K562 (cell line): ENCODE data around the gene TMEM123. TPM values are rescaled to one million over a fixed set of nuclear protein-coding genes. Genes with fewer than 3 reads are reported as not detected.

ENCODE experiments used
- ATAC-seq: fragments of 200-7000 bp; cut with Tn5 transposase; 3 replicates; pipeline ENCODE4 v1.9.1; 2020; ENCODE audit warnings: moderate library complexity
- BruUV-seq: library from RNA; stranded (reverse); fragments of 400-500 nt; replicated peaks from 2 replicates; lab custom pipeline; 2021; lab: Mats Ljungman, UMichigan
- CTCF ChIA-PET: fragments of 300-600 bp; formaldehyde crosslinking; extraction: SDS; loops from one replicate; lab custom pipeline; 2021; ENCODE audit warnings: low intra/inter-chr PET ratio; lab: Yijun Ruan, JAX
- POLR2A ChIA-PET: fragments of 300-600, 350-650 bp; sonication (Branson Sonifier 250); formaldehyde crosslinking; extraction: SDS; loops from one replicate; lab custom pipeline; 2021; ENCODE audit warnings: antibody characterized with exemption, inconsistent platforms; lab: Yijun Ruan, JAX
- DNase-seq, 4 experiments: peaks; one replicate each; pipeline versions ENCODE4 v3.0.0 to v3.0.0-alpha.2; 2011 to 2018; ENCODE audit warnings: low spot score in 3 of 4, mixed read lengths in 3 of 4; ENCODE audit errors: extremely low read depth in 1 of 4
- FAIRE-seq: peaks from 2 replicates; lab custom pipeline; 2011; peaks lifted over from hg19 to GRCh38; lab: Jason Lieb, UNC
- H2AFZ ChIP-seq: 2 replicates; pipeline ENCODE4 v1.6.0; 2011; ENCODE audit warnings: low read depth, low read length, control low read depth, inconsistent platforms
- H3K27ac ChIP-seq: fragments of 200-600 bp; 3 replicates; pipeline ENCODE4 v1.8.0; 2011; ENCODE audit warnings: low read depth, mild to moderate bottlenecking, control low read depth, inconsistent platforms, low read length, moderate library complexity, mixed read lengths; ENCODE audit errors: extremely low read depth
- H3K27me3 ChIP-seq, 2 experiments: fragments of 300-600 bp in 1 of 2; 2 replicates in 1 of 2; 3 replicates in 1 of 2; pipeline versions ENCODE4 v1.6.0 to v1.8.0; 2011; ENCODE audit warnings: inconsistent platforms in 2 of 2, low read length in 2 of 2, mild to moderate bottlenecking in 1 of 2, mixed read lengths in 1 of 2, moderate library complexity in 1 of 2; ENCODE audit not compliant: control insufficient read depth in 2 of 2, insufficient read depth in 2 of 2
- H3K36me3 ChIP-seq: fragments of 300-600 bp; 3 replicates; pipeline ENCODE4 v1.8.0; 2011; ENCODE audit warnings: mild to moderate bottlenecking, low read length, inconsistent platforms; ENCODE audit not compliant: control insufficient read depth, insufficient read depth
- H3K4me1 ChIP-seq, 2 experiments: fragments of 200-600 bp in 1 of 2; replicated peaks in 1 of 2; 2 replicates in 1 of 2; 3 replicates in 1 of 2; pipeline versions ENCODE4 v1.5.1 to v1.8.0; 2011; ENCODE audit warnings: inconsistent platforms in 2 of 2, low read length in 2 of 2, mild to moderate bottlenecking in 1 of 2, mixed read lengths in 1 of 2, moderate library complexity in 1 of 2; ENCODE audit not compliant: control insufficient read depth in 2 of 2, insufficient read depth in 2 of 2
- H3K4me2 ChIP-seq: 2 replicates; pipeline ENCODE4 v1.6.1; 2011; ENCODE audit warnings: low read length, control low read depth, inconsistent platforms, mixed read lengths; ENCODE audit not compliant: insufficient read depth
- H3K4me3 ChIP-seq: fragments of 200-600 bp; sonication (generic), shearing (Covaris generic); 2 replicates; pipeline ENCODE4 v1.5.1; 2016; ENCODE audit warnings: control low read depth, inconsistent platforms
- H3K79me2 ChIP-seq: fragments of 200-600 bp; 3 replicates; pipeline ENCODE4 v1.8.0; 2011; ENCODE audit warnings: low read length, inconsistent platforms; ENCODE audit not compliant: control insufficient read depth, insufficient read depth
- H3K9ac ChIP-seq, 2 experiments: 2 replicates each; pipeline versions ENCODE4 v1.6.0 to v1.6.1; 2011; ENCODE audit warnings: low read depth in 2 of 2, low read length in 2 of 2, control low read depth in 1 of 2, inconsistent platforms in 1 of 2, mild to moderate bottlenecking in 1 of 2, mixed read lengths in 1 of 2; ENCODE audit not compliant: insufficient read depth in 1 of 2
- H3K9me1 ChIP-seq: one replicate; pipeline ENCODE4 v1.6.0; 2011; ENCODE audit warnings: inconsistent platforms, mild to moderate bottlenecking, low read length, moderate library complexity; ENCODE audit not compliant: control insufficient read depth, insufficient read depth
- H3K9me3 ChIP-seq: replicated peaks from 2 replicates; pipeline ENCODE4 v1.5.1; 2011; ENCODE audit warnings: low read depth, low read length, inconsistent platforms; ENCODE audit not compliant: control insufficient read depth, insufficient read depth
- H4K20me1 ChIP-seq: replicated peaks from 2 replicates; pipeline ENCODE4 v1.6.1; 2011; ENCODE audit warnings: low read length, inconsistent platforms, mixed read lengths; ENCODE audit not compliant: control insufficient read depth, insufficient read depth
- NR1H2 ChIP-seq: sonication (generic); formaldehyde crosslinking; IDR thresholded peaks from 2 replicates; pipeline ENCODE4 v1.4.0; 2020; ENCODE audit warnings: mild to moderate bottlenecking, missing genetic modification reagents
- POLR3A ChIP-seq: IDR thresholded peaks from 2 replicates; pipeline ENCODE4 v1.6.1; 2011; ENCODE audit warnings: borderline replicate concordance, mild to moderate bottlenecking, moderate library complexity; ENCODE audit not compliant: insufficient read length, insufficient read depth; ENCODE audit errors: extremely low read depth
- RBM22 ChIP-seq: fragments of 200-400 bp; formaldehyde crosslinking; IDR thresholded peaks from 2 replicates; pipeline ENCODE4 v1.6.1; 2018; ENCODE audit warnings: low read length, low read depth; ENCODE audit not compliant: poor library complexity, severe bottlenecking
- SRSF7 ChIP-seq: fragments of 200-400 bp; formaldehyde crosslinking; optimal IDR thresholded peaks from 2 replicates; pipeline ENCODE3; 2017; ENCODE audit warnings: mild to moderate bottlenecking, low read depth, low read length
- TSC22D4 ChIP-seq: fragments of 450-650 bp; IDR thresholded peaks from 2 replicates; pipeline ENCODE4 v1.6.1; 2016; ENCODE audit warnings: missing genetic modification characterization, missing biosample characterization, control low read depth
- ZNF551 ChIP-seq: fragments of 250-450 bp; sonication (Bioruptor Pico); IDR thresholded peaks from 2 replicates; pipeline ENCODE4 v1.5.0; 2021; ENCODE audit warnings: mild to moderate bottlenecking, moderate library complexity
- ZNF696 ChIP-seq: fragments of 250-450 bp; sonication (Bioruptor Pico); conservative IDR thresholded peaks from 2 replicates; pipeline ENCODE4 v1.4.0; 2020; ENCODE audit warnings: mild to moderate bottlenecking, moderate library complexity
- WGBS: fragments of 100-300 bp; shearing (Covaris generic); methylation state at CpG from one replicate; pipeline ENCODE4 v1.1.6; 2016; ENCODE audit warnings: low coverage, mixed read lengths; ENCODE audit not compliant: insufficient coverage; ENCODE audit errors: missing lambda C conversion rate; 5-methylcytosine and 5-hydroxymethylcytosine counted together
- in situ Hi-C: fragments of 300-500 bp; cut with MboI; formaldehyde crosslinking; loops from 4 replicates; pipeline ENCODE4 v1.15.0; 2018; ENCODE audit warnings: inconsistent platforms, mixed read lengths
- intact Hi-C: fragments of 100-400 bp; cut with micrococcal nuclease; formaldehyde crosslinking; loops from 2 replicates; pipeline ENCODE4 v1.14.2; 2022
- polyA plus RNA-seq, 8 experiments: library from polyadenylated mRNA; depleted of rRNA in 4 of 8; stranded (reverse) in 5 of 8; unstranded in 3 of 8; fragments of >200 nt; fragmentation: Nextera tagmentation in 2 of 8; fragmentation: Illumina TruSeq in 1 of 8; extraction: Ambion mirVana in 2 of 8; extraction: Trizol in 1 of 8; gene quantifications; 2 replicates each; pipeline versions ENCODE4 v1.2.1 to v1.2.3, GENCODE V29; 2011 to 2014; ENCODE audit warnings: inconsistent platforms in 1 of 8, missing spikeins in 1 of 8
- total RNA-seq, 7 experiments: library from RNA; depleted of rRNA in 6 of 7; stranded (reverse); fragments of >200 nt in 6 of 7; fragmentation: Illumina TruSeq in 2 of 7; extraction: Trizol in 2 of 7; gene quantifications; 2 replicates each; pipeline versions ENCODE4 v1.2.1 to v1.2.3, GENCODE V29; 2011 to 2021; ENCODE audit warnings: low replicate concordance in 1 of 7
- TF ChIP-seq, protein P1 (sequence below): fragments of 250-450 bp; sonication (Bioruptor Pico); IDR thresholded peaks from 2 replicates; pipeline ENCODE4 v1.4.0; 2020; ENCODE audit warnings: mild to moderate bottlenecking, moderate library complexity
- TF ChIP-seq, protein P2 (sequence below): IDR thresholded peaks from 2 replicates; pipeline ENCODE4 v1.6.1; 2014; ENCODE audit warnings: antibody characterized with exemption
- TF ChIP-seq, protein P3 (sequence below): fragments of 250-450 bp; sonication (Bioruptor Pico); IDR thresholded peaks from 2 replicates; pipeline ENCODE4 v1.8.0; 2021; ENCODE audit warnings: mild to moderate bottlenecking, moderate library complexity

The TMEM123 gene
- total and polyA plus RNA-seq, 9 of the 15 experiments (the other 6 are each of a cell fraction or from before 2014, with no cell fraction given): 19.8 to 344 (median 82.4) TPM

DNA sequence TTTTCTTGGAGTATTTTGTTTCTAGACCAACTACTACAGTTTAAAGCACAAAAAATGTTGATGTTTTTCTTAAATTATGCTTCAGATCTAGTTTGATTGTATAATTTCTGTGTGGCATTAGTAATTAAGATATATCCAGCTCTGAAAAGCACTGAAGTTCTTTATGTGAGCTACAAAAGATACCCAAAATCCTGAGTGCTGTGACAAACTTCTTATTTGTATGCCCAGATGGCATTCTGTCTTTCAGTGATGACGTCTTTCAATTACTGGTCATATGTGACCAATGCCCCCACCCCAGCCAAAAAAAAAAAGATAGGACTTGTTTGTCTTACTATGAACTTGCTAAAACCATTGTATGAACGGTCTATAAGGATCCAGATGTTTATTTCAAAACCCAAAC lies 54.3 kb downstream of the TMEM123 start:
- FAIRE-seq: no peak
- Histone ChIP-seq H3K9ac (no peak overlapping the region), H3K9me3 (no peaks in the 10 kb centered on the region), H3K36me3 (peaks cover 65% of the 10 kb centered on the region; the same call in 2 of the 3 replicates), H3K27ac (no peak overlapping the region), H3K9me1 (no peaks in the 10 kb centered on the region), H3K4me2 (no peak overlapping the region), H3K4me1 (no peaks in the 10 kb centered on the region), H3K4me3 (no peak overlapping the region), H3K27me3 (no peaks in the 10 kb centered on the region), H2AFZ (no peak overlapping the region), H4K20me1 (no peaks in the 10 kb centered on the region), H3K79me2 (no peaks in the 10 kb centered on the region)
- intact Hi-C loops (no loop called here), in situ Hi-C loops (loop anchor here (10.0 kb wide), 1 partner anchor 97 kb away; no protein-coding TSS in a partner anchor)
- ChIA-PET CTCF (no interaction called here), POLR2A (interaction anchor here (0.9 to 1.3 kb wide), 3 partner anchors 8 to 16 kb away, joined by 3 to 6 read pairs (median 3); no protein-coding TSS in a partner anchor)
- no TSS peak for BruUV-seq
- no peak for DNase-seq
- 91% methylated on average over 2 of the region's 2 CpGs for WGBS
- ATAC-seq: no peak
- TF ChIP-seq NR1H2 (CRISPR knock-in tag) (no peak), POLR3A (no peak), TSC22D4 (no peak), SRSF7 (no peak), ZNF551 (CRISPR knock-in tag) (no peak), RBM22 (no peak), ZNF696 (CRISPR knock-in tag) (no peak)
- TF ChIP-seq, protein P1, sequence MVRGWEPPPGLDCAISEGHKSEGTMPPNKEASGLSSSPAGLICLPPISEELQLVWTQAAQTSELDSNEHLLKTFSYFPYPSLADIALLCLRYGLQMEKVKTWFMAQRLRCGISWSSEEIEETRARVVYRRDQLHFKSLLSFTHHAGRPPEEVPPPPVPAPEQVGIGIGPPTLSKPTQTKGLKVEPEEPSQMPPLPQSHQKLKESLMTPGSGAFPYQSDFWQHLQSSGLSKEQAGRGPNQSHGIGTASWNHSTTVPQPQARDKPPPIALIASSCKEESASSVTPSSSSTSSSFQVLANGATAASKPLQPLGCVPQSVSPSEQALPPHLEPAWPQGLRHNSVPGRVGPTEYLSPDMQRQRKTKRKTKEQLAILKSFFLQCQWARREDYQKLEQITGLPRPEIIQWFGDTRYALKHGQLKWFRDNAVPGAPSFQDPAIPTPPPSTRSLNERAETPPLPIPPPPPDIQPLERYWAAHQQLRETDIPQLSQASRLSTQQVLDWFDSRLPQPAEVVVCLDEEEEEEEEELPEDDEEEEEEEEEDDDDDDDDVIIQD (CRISPR knock-in tag): no peak
- TF ChIP-seq, protein P2, sequence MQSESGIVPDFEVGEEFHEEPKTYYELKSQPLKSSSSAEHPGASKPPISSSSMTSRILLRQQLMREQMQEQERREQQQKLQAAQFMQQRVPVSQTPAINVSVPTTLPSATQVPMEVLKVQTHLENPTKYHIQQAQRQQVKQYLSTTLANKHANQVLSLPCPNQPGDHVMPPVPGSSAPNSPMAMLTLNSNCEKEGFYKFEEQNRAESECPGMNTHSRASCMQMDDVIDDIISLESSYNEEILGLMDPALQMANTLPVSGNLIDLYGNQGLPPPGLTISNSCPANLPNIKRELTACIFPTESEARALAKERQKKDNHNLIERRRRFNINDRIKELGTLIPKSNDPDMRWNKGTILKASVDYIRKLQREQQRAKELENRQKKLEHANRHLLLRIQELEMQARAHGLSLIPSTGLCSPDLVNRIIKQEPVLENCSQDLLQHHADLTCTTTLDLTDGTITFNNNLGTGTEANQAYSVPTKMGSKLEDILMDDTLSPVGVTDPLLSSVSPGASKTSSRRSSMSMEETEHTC: no peak
- TF ChIP-seq, protein P3, sequence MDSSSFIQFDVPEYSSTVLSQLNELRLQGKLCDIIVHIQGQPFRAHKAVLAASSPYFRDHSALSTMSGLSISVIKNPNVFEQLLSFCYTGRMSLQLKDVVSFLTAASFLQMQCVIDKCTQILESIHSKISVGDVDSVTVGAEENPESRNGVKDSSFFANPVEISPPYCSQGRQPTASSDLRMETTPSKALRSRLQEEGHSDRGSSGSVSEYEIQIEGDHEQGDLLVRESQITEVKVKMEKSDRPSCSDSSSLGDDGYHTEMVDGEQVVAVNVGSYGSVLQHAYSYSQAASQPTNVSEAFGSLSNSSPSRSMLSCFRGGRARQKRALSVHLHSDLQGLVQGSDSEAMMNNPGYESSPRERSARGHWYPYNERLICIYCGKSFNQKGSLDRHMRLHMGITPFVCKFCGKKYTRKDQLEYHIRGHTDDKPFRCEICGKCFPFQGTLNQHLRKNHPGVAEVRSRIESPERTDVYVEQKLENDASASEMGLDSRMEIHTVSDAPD (CRISPR knock-in tag): no peak
